Liver (tissue), 9 donors: ENCODE measurements around the gene GAS6. TPM values are rescaled to one million over a fixed set of nuclear protein-coding genes. Genes with fewer than 3 reads are reported as not detected.

Source experiments
- DNase-seq: peaks from one replicate; pipeline ENCODE4 v3.0.0-alpha.2; 2017; ENCODE audit warnings: low spot score
- H3K27ac ChIP-seq, 2 donors: one replicate each; pipeline ENCODE4 v1.7.0; 2013; ENCODE audit warnings: inconsistent platforms in 2 of 2, low read length in 2 of 2, control low read depth in 1 of 2, low read depth in 1 of 2, mild to moderate bottlenecking in 1 of 2
- H3K27me3 ChIP-seq, 4 donors: one replicate each; pipeline versions ENCODE4 v1.6.1 to v1.7.0; 2013; ENCODE audit warnings: low read length in 3 of 4, inconsistent platforms in 1 of 4, mild to moderate bottlenecking in 1 of 4, moderate library complexity in 1 of 4; ENCODE audit not compliant: control insufficient read depth in 4 of 4, insufficient read depth in 4 of 4
- H3K36me3 ChIP-seq, 4 donors: one replicate each; pipeline versions ENCODE4 v1.6.1 to v1.7.0; 2013; ENCODE audit warnings: low read length in 3 of 4, mild to moderate bottlenecking in 3 of 4, low read depth in 1 of 4, moderate library complexity in 1 of 4; ENCODE audit not compliant: control insufficient read depth in 4 of 4, insufficient read depth in 3 of 4
- H3K4me1 ChIP-seq, 4 donors: one replicate each; pipeline versions ENCODE4 v1.6.1 to v1.7.0; 2013; ENCODE audit warnings: low read length in 3 of 4, mild to moderate bottlenecking in 3 of 4, moderate library complexity in 1 of 4; ENCODE audit not compliant: control insufficient read depth in 4 of 4, insufficient read depth in 4 of 4
- H3K4me3 ChIP-seq, 3 donors: one replicate each; pipeline versions ENCODE4 v1.6.1 to v1.7.0; 2013; ENCODE audit warnings: low read length in 3 of 3, control low read depth in 1 of 3, low read depth in 1 of 3, mild to moderate bottlenecking in 1 of 3
- H3K9ac ChIP-seq, 2 donors: one replicate each; pipeline ENCODE4 v1.7.0; 2013; ENCODE audit warnings: low read length in 2 of 2, mild to moderate bottlenecking in 2 of 2, moderate library complexity in 2 of 2, control low read depth in 1 of 2, low read depth in 1 of 2
- H3K9me3 ChIP-seq, 4 donors: one replicate each; pipeline versions ENCODE4 v1.6.1 to v1.7.0; 2013; ENCODE audit warnings: low read length in 3 of 4; ENCODE audit not compliant: control insufficient read depth in 4 of 4
- FOXA1 ChIP-seq: IDR thresholded peaks from 2 replicates; pipeline ENCODE4 v1.6.1; 2016; ENCODE audit warnings: antibody characterized with exemption
- GABPA ChIP-seq, 2 donors: IDR thresholded peaks in 1 of 2; conservative IDR thresholded peaks in 1 of 2; 2 replicates each; pipeline ENCODE4 v1.6.1; 2016; ENCODE audit warnings: antibody characterized with exemption in 2 of 2, mild to moderate bottlenecking in 1 of 2, moderate library complexity in 1 of 2
- HNF4G ChIP-seq: IDR thresholded peaks from 2 replicates; pipeline ENCODE4 v1.6.1; 2016; ENCODE audit warnings: antibody characterized with exemption
- JUND ChIP-seq, 2 donors: IDR thresholded peaks; 2 replicates each; pipeline ENCODE4 v1.6.1; 2016; ENCODE audit warnings: antibody characterized with exemption in 2 of 2
- NR2F2 ChIP-seq: IDR thresholded peaks from 2 replicates; pipeline ENCODE4 v1.6.1; 2016; ENCODE audit warnings: antibody characterized with exemption
- RXRA ChIP-seq, 2 donors: IDR thresholded peaks; 2 replicates each; pipeline ENCODE4 v1.6.1; 2017 to 2018; ENCODE audit warnings: antibody characterized with exemption in 2 of 2, mild to moderate bottlenecking in 1 of 2
- SP1 ChIP-seq: IDR thresholded peaks from 2 replicates; pipeline ENCODE4 v1.6.1; 2018; ENCODE audit warnings: antibody characterized with exemption, mild to moderate bottlenecking
- TAF1 ChIP-seq: conservative IDR thresholded peaks from 2 replicates; pipeline ENCODE4 v1.6.1; 2016; ENCODE audit warnings: antibody characterized with exemption, mild to moderate bottlenecking
- YY1 ChIP-seq: IDR thresholded peaks from 2 replicates; pipeline ENCODE4 v1.6.1; 2016; ENCODE audit warnings: antibody characterized with exemption, mild to moderate bottlenecking
- WGBS: extraction: QIAGEN DNeasy Blood & Tissue Kit; methylation state at CpG from one replicate; pipeline ENCODE4 v1.1.7; 2013; 5-methylcytosine and 5-hydroxymethylcytosine counted together
- polyA plus RNA-seq, 2 donors: library from polyadenylated mRNA; stranded (reverse) in 1 of 2; unstranded in 1 of 2; fragments of 200-250 nt in 1 of 2; fragments of >200 nt in 1 of 2; fragmentation: Nextera tagmentation in 1 of 2; extraction: Ambion mirVana in 1 of 2; gene quantifications; one replicate each; pipeline versions ENCODE4 v1.2.1 to v1.2.3, GENCODE V29; 2013 to 2015
- total RNA-seq, 2 donors: library from RNA; depleted of rRNA; stranded (reverse); fragments of >200 nt; gene quantifications; one replicate each; pipeline ENCODE4 v1.2.3, GENCODE V29; 2014
- TF ChIP-seq, protein P1 (sequence below): IDR thresholded peaks from 2 replicates; pipeline ENCODE4 v1.6.1; 2016; ENCODE audit warnings: antibody characterized with exemption
- TF ChIP-seq, protein P2 (sequence below): IDR thresholded peaks from 2 replicates; pipeline ENCODE4 v1.6.1; 2016; ENCODE audit warnings: antibody characterized with exemption
- TF ChIP-seq, protein P3 (sequence below): IDR thresholded peaks from 2 replicates; pipeline ENCODE4 v1.6.1; 2016; ENCODE audit warnings: antibody characterized with exemption, mild to moderate bottlenecking
- TF ChIP-seq, protein P4 (sequence below): fragments of 150-350 bp; IDR thresholded peaks from 2 replicates; pipeline ENCODE4 v1.5.1; 2017; ENCODE audit warnings: improper control_type of control experiment, low read depth, low read length; ENCODE audit not compliant: missing input control
- donor health status: healthy.
- donor health status: healthy.
- donor health status: healthy.
- donor health status: healthy.
- donor health status: healthy.

The GAS6 gene
- total and polyA plus RNA-seq, 4 donors: 2.5 to 30.2 (median 9.1) TPM

DNA sequence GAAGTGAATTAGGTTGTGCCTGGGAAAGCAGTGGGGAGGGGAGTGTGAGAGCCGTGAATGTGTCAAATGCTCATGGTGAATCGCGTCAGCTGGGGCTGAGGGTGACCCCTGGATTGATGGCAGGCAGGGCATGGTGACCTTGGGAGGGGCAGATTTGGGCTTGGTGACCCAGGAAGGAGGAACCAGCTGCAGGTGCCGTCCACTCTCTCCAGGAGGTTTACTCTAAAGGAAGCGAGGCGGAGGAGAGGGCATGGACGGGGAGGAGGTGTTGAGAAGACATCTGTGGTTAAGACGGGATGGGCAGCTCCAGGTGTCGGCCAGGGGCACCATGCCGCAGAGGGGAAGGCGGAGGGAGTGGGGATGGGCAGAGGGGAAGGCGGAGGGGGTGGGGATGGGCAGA, 76.2 kb downstream of the GAS6 start (continued):
- TF ChIP-seq, protein P1, sequence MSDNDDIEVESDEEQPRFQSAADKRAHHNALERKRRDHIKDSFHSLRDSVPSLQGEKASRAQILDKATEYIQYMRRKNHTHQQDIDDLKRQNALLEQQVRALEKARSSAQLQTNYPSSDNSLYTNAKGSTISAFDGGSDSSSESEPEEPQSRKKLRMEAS: no peak
- TF ChIP-seq TAF1: no peak
- no peak for TF ChIP-seq SP1
- TF ChIP-seq FOXA1: no peak
- no peak for TF ChIP-seq JUND (IDR thresholded peaks at IDR 0.05)
- no peak for TF ChIP-seq GABPA (IDR thresholded peaks at IDR 0.05 in 1 of 2, conservative IDR thresholded peaks at IDR 0.05 in 1 of 2)
- TF ChIP-seq, protein P2, sequence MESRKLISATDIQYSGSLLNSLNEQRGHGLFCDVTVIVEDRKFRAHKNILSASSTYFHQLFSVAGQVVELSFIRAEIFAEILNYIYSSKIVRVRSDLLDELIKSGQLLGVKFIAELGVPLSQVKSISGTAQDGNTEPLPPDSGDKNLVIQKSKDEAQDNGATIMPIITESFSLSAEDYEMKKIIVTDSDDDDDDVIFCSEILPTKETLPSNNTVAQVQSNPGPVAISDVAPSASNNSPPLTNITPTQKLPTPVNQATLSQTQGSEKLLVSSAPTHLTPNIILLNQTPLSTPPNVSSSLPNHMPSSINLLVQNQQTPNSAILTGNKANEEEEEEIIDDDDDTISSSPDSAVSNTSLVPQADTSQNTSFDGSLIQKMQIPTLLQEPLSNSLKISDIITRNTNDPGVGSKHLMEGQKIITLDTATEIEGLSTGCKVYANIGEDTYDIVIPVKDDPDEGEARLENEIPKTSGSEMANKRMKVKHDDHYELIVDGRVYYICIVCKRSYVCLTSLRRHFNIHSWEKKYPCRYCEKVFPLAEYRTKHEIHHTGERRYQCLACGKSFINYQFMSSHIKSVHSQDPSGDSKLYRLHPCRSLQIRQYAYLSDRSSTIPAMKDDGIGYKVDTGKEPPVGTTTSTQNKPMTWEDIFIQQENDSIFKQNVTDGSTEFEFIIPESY: no peak
- no peak for TF ChIP-seq HNF4G
- TF ChIP-seq RXRA (IDR thresholded peaks at IDR 0.05): no peak

DNA sequence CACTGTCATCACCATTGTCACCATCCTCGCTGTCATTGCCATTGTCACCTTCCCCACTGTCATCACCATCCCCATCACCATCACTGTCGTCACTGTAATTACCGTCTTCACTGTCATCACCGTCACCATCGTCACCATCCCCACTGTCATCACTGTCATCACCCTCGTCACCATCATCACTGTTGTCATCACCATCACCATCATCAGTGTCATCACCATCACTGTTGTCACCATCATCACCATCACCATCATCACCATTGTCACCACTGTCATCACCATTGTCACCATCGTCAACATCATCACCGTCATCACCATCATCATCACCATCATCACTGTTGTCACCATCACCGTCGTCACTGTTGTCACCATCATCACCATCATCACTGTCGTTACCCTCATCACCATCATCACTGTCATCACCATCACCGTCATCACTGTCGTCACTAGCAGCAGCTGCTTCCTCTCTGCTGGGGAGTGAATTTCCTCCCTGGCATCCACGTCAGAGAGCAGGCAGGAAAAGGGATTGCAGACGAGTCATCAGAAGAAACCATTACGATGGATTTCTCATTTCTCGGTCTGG, 77.5 kb downstream of the GAS6 start:
- Histone ChIP-seq H3K4me3 (no peak overlapping the region), H3K9me3 (peaks cover 0 to 2% (median 0%) of the 10 kb centered on the region in 4 donors), H3K36me3 (no peaks in the 10 kb centered on the region), H3K27ac (no peak overlapping the region), H3K4me1 (no peaks in the 10 kb centered on the region), H3K9ac (no peak overlapping the region), H3K27me3 (peaks cover 0 to 15% (median 0%) of the 10 kb centered on the region in 4 donors)
- WGBS: 82% methylated on average over 17 of the region's 17 CpGs
- TF ChIP-seq YY1: no peak
- TF ChIP-seq NR2F2: no peak
- no peak for TF ChIP-seq JUND (IDR thresholded peaks at IDR 0.05)
- no peak for TF ChIP-seq GABPA (IDR thresholded peaks at IDR 0.05 in 1 of 2, conservative IDR thresholded peaks at IDR 0.05 in 1 of 2)
- TF ChIP-seq, protein P1: no peak
- TF ChIP-seq SP1: no peak
- TF ChIP-seq, protein P2: no peak
- no peak for TF ChIP-seq FOXA1
- TF ChIP-seq, protein P3, sequence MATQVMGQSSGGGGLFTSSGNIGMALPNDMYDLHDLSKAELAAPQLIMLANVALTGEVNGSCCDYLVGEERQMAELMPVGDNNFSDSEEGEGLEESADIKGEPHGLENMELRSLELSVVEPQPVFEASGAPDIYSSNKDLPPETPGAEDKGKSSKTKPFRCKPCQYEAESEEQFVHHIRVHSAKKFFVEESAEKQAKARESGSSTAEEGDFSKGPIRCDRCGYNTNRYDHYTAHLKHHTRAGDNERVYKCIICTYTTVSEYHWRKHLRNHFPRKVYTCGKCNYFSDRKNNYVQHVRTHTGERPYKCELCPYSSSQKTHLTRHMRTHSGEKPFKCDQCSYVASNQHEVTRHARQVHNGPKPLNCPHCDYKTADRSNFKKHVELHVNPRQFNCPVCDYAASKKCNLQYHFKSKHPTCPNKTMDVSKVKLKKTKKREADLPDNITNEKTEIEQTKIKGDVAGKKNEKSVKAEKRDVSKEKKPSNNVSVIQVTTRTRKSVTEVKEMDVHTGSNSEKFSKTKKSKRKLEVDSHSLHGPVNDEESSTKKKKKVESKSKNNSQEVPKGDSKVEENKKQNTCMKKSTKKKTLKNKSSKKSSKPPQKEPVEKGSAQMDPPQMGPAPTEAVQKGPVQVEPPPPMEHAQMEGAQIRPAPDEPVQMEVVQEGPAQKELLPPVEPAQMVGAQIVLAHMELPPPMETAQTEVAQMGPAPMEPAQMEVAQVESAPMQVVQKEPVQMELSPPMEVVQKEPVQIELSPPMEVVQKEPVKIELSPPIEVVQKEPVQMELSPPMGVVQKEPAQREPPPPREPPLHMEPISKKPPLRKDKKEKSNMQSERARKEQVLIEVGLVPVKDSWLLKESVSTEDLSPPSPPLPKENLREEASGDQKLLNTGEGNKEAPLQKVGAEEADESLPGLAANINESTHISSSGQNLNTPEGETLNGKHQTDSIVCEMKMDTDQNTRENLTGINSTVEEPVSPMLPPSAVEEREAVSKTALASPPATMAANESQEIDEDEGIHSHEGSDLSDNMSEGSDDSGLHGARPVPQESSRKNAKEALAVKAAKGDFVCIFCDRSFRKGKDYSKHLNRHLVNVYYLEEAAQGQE: no peak
- TF ChIP-seq, protein P4, sequence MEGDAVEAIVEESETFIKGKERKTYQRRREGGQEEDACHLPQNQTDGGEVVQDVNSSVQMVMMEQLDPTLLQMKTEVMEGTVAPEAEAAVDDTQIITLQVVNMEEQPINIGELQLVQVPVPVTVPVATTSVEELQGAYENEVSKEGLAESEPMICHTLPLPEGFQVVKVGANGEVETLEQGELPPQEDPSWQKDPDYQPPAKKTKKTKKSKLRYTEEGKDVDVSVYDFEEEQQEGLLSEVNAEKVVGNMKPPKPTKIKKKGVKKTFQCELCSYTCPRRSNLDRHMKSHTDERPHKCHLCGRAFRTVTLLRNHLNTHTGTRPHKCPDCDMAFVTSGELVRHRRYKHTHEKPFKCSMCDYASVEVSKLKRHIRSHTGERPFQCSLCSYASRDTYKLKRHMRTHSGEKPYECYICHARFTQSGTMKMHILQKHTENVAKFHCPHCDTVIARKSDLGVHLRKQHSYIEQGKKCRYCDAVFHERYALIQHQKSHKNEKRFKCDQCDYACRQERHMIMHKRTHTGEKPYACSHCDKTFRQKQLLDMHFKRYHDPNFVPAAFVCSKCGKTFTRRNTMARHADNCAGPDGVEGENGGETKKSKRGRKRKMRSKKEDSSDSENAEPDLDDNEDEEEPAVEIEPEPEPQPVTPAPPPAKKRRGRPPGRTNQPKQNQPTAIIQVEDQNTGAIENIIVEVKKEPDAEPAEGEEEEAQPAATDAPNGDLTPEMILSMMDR: no peak
- DNase-seq: no peak
